Esophagus muscularis mucosa (tissue), 4 donors: ENCODE data around the gene TAF1B. TPM values are rescaled to one million over a fixed set of nuclear protein-coding genes. Genes with fewer than 3 reads are reported as not detected.

Experiments used
- DNase-seq: peaks from one replicate; pipeline ENCODE4 v3.0.0-alpha.2; 2017; ENCODE audit errors: extremely low spot score
- H3K27ac ChIP-seq, 4 donors: fragments of 200-600 bp; sonication (generic); replicated peaks in 1 of 4; 1 replicate in 3 of 4; 2 replicates in 1 of 4; pipeline ENCODE4 v1.5.1; 2016 to 2019; ENCODE audit warnings: mild to moderate bottlenecking in 1 of 4
- H3K27me3 ChIP-seq, 4 donors: fragments of 200-600 bp; sonication (generic); one replicate each; pipeline versions ENCODE4 v1.5.1 to v1.6.0; 2016 to 2019
- H3K36me3 ChIP-seq, 4 donors: fragments of 200-600 bp; sonication (generic); one replicate each; pipeline ENCODE4 v1.5.1; 2016 to 2019
- H3K4me1 ChIP-seq, 4 donors: fragments of 200-600 bp; sonication (generic); one replicate each; pipeline ENCODE4 v1.5.1; 2016 to 2019
- H3K4me3 ChIP-seq, 4 donors: fragments of 200-600 bp; sonication (generic); 1 replicate in 2 of 4; 2 replicates in 2 of 4; pipeline ENCODE4 v1.5.1; 2016 to 2019; ENCODE audit warnings: mild to moderate bottlenecking in 4 of 4, moderate library complexity in 1 of 4
- H3K9me3 ChIP-seq, 4 donors: fragments of 200-600 bp; sonication (generic); 1 replicate in 3 of 4; 2 replicates in 1 of 4; pipeline ENCODE4 v1.5.1; 2016 to 2019
- CTCF ChIP-seq, 3 experiments: fragments of 200-600 bp in 2 of 3; fragments of 450-650 bp in 1 of 3; sonication (generic) in 2 of 3; IDR thresholded peaks; one replicate each; pipeline ENCODE4 v1.5.1; 2017 to 2019; ENCODE audit warnings: antibody characterized with exemption in 3 of 3, mild to moderate bottlenecking in 2 of 3, moderate library complexity in 1 of 3
- EP300 ChIP-seq: sonication (generic); formaldehyde crosslinking; IDR thresholded peaks from one replicate; pipeline ENCODE4 v1.6.1; 2017; ENCODE audit warnings: antibody characterized with exemption
- POLR2A ChIP-seq: fragments of 450-650 bp; IDR thresholded peaks from one replicate; pipeline ENCODE4 v1.6.1; 2017; ENCODE audit warnings: antibody characterized with exemption, moderate library complexity, mild to moderate bottlenecking, low read depth
- POLR2AphosphoS5 ChIP-seq, 2 donors: sonication (generic); formaldehyde crosslinking; IDR thresholded peaks; one replicate each; pipeline ENCODE4 v1.6.1; 2017; ENCODE audit warnings: antibody characterized with exemption in 2 of 2
- WGBS: methylation state at CpG from one replicate; pipeline ENCODE4 v1.1.5; 2018; 5-methylcytosine and 5-hydroxymethylcytosine counted together
- intact Hi-C: fragments of 100-400 bp; cut with DNase I; formaldehyde crosslinking; loops from one replicate; pipeline ENCODE4 v1.15.1; 2023
- total RNA-seq, 4 donors: library from RNA; depleted of rRNA; stranded (reverse); fragments of >200 nt; gene quantifications; one replicate each; pipeline versions ENCODE4 v1.1.0 to v1.2.1, GENCODE V29; 2016

The TAF1B gene
- 10 to 100 TPM in 1 of 4 donors, 1 to 10 TPM in 3; 7.1 to 10.1 (median 8.0) TPM for total RNA-seq

- peak; percentile 95 for DNase-seq
- Histone ChIP-seq H3K4me3 (peak within 1 kb of the TSS; percentile 77 to 96 (median 80)), H3K36me3 (peaks cover 0 to 21% (median 8%) of the 10 kb centered on the region in 4 donors), H3K27ac (peak within 1 kb of the TSS; percentile 85 to 90 (median 88)), H3K27me3 (no peaks in the 10 kb centered on the region), H3K4me1 (peaks cover 9 to 25% (median 17%) of the 10 kb centered on the region in 4 donors), H3K9me3 (no peaks in the 10 kb centered on the region)
- intact Hi-C loops, result loop anchor here (2.0 kb wide), 1 partner anchor 107 kb away; the partner anchor contains the start of gene GRHL1
- TF ChIP-seq POLR2A, result peak; percentile 69
- TF ChIP-seq EP300, result no peak
- peak in 1 of 3 experiments; percentile 34 for TF ChIP-seq CTCF (IDR thresholded peaks at IDR 0.05)
- TF ChIP-seq POLR2AphosphoS5 (IDR thresholded peaks at IDR 0.05), result peak; percentile 86 to 91
- WGBS, result 1% methylated on average over 16 of the region's 70 CpGs
Observed at GRCh38 chr2:9843229-9844035, at the start of gene TAF1B. Gene TAF1B (plus strand): TSS chr2:9843474. CDS start chr2:9843542, 68 bp downstream.

- H3K9me3 ChIP-seq, result no peaks in the 10 kb centered on the region
- no peaks in the 10 kb centered on the region for H3K36me3 ChIP-seq
- no peak for DNase-seq
- intact Hi-C loops, result no loop called here
- WGBS, result 92% methylated on average over 15 of the region's 17 CpGs
- H3K27me3 ChIP-seq, result no peaks in the 10 kb centered on the region
- TF ChIP-seq EP300, result no peak
- no peak for TF ChIP-seq CTCF (IDR thresholded peaks at IDR 0.05)
- no peak for TF ChIP-seq POLR2A
- TF ChIP-seq POLR2AphosphoS5 (IDR thresholded peaks at IDR 0.05), result no peak
- no peak overlapping the region for H3K27ac ChIP-seq
- H3K4me3 ChIP-seq, result no peak overlapping the region
- peaks cover under 1 to 19% (median 15%) of the 10 kb centered on the region in 4 donors for H3K4me1 ChIP-seq
Observed at GRCh38 chr2:9793918-9794717, 49.2 kb upstream of the TAF1B start.

DNA sequence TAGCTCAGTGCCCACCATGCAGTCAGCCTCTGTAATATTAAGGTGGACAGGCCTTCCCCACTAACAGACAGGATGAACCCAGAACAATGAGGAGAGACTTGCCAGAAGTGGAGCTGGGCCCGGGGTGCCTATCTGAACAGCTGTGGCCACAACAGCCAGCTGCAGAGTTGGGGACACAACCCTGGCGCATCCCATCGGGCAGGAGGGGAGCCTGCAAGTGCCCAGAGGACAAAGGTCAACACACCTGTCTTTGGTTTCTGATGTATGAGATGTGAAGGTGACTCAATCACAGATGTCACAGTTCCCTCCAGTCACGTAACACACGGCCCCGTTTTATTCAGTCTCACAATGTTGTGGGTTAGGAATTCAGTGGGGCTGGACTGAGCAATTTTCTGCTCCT is 48.2 kb upstream of the TAF1B start:
- DNase-seq, result no peak
- intact Hi-C loops, result no loop called here
- H3K9me3 ChIP-seq, result no peaks in the 10 kb centered on the region
- no peak overlapping the region for H3K4me3 ChIP-seq
- no peak for TF ChIP-seq EP300
- no peak for TF ChIP-seq POLR2AphosphoS5 (IDR thresholded peaks at IDR 0.05)
- no peak for TF ChIP-seq POLR2A
- no peak for TF ChIP-seq CTCF (IDR thresholded peaks at IDR 0.05)
- no peak overlapping the region for H3K27ac ChIP-seq
- H3K4me1 ChIP-seq, result peaks cover 10 to 28% (median 23%) of the 10 kb centered on the region in 4 donors
- H3K27me3 ChIP-seq, result no peaks in the 10 kb centered on the region
- H3K36me3 ChIP-seq, result no peaks in the 10 kb centered on the region
- 55% methylated on average over 5 of the region's 6 CpGs for WGBS

DNA sequence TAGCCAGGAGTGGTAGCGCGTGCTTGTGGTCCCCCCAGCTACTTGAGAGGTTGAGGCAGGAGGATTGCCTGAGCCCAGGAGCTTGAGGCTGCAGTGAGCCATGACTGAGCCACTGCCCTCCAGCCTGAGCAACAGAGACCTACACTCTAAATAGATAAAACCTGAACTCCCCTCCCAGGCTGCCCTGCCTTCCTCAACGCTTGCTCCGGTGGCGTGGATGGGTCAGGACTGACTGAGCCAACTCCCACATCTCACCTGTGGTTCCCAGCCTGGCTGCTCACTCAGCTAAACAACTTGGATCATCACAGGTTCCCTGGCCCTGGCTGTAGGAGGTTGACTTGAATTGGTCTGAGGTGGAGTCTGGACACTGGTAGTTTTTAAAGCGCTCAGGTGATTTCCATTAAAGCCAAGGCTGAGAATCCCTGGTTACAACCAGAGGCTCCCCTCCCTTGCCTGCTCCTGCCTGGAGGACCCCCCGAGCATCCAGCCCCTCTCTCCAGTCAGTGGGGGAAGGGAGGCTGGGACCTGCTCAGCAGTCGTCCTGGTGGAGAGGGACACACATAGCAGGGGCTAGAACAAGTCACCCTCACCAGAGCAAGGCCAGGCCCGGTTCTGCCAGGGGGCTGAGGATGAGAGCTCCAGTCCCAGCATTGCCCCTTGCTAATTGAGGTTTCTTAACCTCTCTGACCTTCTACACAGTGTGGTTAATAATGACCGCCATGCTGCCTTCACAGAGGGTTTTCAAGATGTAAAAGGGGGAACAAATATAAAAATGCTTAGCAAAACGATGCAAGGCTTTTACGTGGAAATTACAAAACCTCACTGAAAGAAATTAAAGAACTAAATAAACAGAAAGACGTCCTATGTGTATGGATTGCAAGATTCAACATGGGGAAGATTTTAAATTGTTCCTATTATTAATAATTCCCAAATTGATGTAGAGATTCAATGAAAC is 46.9 kb upstream of the TAF1B start:
- no peak for DNase-seq
- Histone ChIP-seq H3K4me3 (no peak overlapping the region), H3K4me1 (peaks cover 19 to 40% (median 35%) of the 10 kb centered on the region in 4 donors), H3K36me3 (no peaks in the 10 kb centered on the region), H3K9me3 (no peaks in the 10 kb centered on the region), H3K27me3 (no peaks in the 10 kb centered on the region), H3K27ac (no peak overlapping the region)
- intact Hi-C loops, result no loop called here
- 77% methylated on average over 13 of the region's 13 CpGs for WGBS
- TF ChIP-seq POLR2AphosphoS5 (IDR thresholded peaks at IDR 0.05), result no peak
- TF ChIP-seq CTCF (IDR thresholded peaks at IDR 0.05), result no peak
- TF ChIP-seq EP300, result no peak
- TF ChIP-seq POLR2A, result no peak
